T-helper 1 cell treated with Interleukin-12 subunit alpha and Interleukin-12 subunit beta and Interleukin-4 antibody, amounts not matched to agents 30 μg/mL and 1 μg/mL, for 36 hours (primary cell): ENCODE measurements around the gene RIMBP2.

Experiments used
- H3K27ac Mint-ChIP-seq: one replicate; pipeline ENCODE4 v1.8.0; 2021; ENCODE audit warnings: mild to moderate bottlenecking, mixed read lengths
- H3K27me3 Mint-ChIP-seq: one replicate; pipeline ENCODE4 v1.8.0; 2021; ENCODE audit warnings: low read depth, mixed read lengths
- H3K36me3 Mint-ChIP-seq: one replicate; pipeline ENCODE4 v1.8.0; 2021; ENCODE audit warnings: low read depth, mixed read lengths
- H3K4me1 Mint-ChIP-seq: one replicate; pipeline ENCODE4 v1.8.0; 2021; ENCODE audit warnings: low read depth, mixed read lengths
- H3K4me3 Mint-ChIP-seq: one replicate; pipeline ENCODE4 v1.8.0; 2021; ENCODE audit warnings: mild to moderate bottlenecking, moderate library complexity, mixed read lengths
- H3K9me3 Mint-ChIP-seq: one replicate; pipeline ENCODE4 v1.8.0; 2021; ENCODE audit warnings: mixed read lengths

Gene RIMBP2

GRCh38 chr12:130508318-130508717, 207.8 kb downstream of the RIMBP2 start:
- H3K27ac Mint-ChIP-seq = no peak overlapping the region

GRCh38 chr12:130506844-130507243, 209.3 kb downstream of the RIMBP2 start:
- H3K4me3 Mint-ChIP-seq = no peak overlapping the region
- H3K27me3 Mint-ChIP-seq = no peaks in the 10 kb centered on the region
- H3K9me3 Mint-ChIP-seq = no peaks in the 10 kb centered on the region
- no peaks in the 10 kb centered on the region for H3K36me3 Mint-ChIP-seq
- no peak overlapping the region for H3K27ac Mint-ChIP-seq
- no peaks in the 10 kb centered on the region for H3K4me1 Mint-ChIP-seq

More at GRCh38 chr12:130508318-130508717, 207.8 kb downstream of the RIMBP2 start:
- Mint-ChIP-seq H3K4me1 (no peaks in the 10 kb centered on the region), H3K9me3 (no peaks in the 10 kb centered on the region), H3K27me3 (no peaks in the 10 kb centered on the region), H3K4me3 (no peak overlapping the region), H3K36me3 (no peaks in the 10 kb centered on the region)

DNA sequence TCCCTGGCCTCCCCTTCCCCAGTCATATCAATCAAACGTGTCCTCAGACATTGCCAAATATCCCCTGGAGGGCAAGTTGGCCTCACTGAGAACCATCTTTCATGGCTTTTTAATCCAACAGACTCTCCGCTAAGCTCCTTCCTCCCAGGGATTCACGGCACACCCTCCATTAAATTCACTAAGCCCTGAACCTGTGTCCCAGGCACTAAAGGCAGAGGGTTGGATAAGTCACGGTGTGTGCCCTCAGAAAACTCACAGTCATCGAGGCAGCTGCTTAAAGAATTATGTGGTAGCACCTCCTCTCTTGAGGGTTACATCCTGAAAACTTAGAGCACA, 211.3 kb downstream of the RIMBP2 start:
- no peaks in the 10 kb centered on the region for H3K4me1 Mint-ChIP-seq
- H3K9me3 Mint-ChIP-seq = no peaks in the 10 kb centered on the region
- no peaks in the 10 kb centered on the region for H3K36me3 Mint-ChIP-seq
- H3K4me3 Mint-ChIP-seq = no peak overlapping the region
- no peaks in the 10 kb centered on the region for H3K27me3 Mint-ChIP-seq
- H3K27ac Mint-ChIP-seq = no peak overlapping the region

DNA sequence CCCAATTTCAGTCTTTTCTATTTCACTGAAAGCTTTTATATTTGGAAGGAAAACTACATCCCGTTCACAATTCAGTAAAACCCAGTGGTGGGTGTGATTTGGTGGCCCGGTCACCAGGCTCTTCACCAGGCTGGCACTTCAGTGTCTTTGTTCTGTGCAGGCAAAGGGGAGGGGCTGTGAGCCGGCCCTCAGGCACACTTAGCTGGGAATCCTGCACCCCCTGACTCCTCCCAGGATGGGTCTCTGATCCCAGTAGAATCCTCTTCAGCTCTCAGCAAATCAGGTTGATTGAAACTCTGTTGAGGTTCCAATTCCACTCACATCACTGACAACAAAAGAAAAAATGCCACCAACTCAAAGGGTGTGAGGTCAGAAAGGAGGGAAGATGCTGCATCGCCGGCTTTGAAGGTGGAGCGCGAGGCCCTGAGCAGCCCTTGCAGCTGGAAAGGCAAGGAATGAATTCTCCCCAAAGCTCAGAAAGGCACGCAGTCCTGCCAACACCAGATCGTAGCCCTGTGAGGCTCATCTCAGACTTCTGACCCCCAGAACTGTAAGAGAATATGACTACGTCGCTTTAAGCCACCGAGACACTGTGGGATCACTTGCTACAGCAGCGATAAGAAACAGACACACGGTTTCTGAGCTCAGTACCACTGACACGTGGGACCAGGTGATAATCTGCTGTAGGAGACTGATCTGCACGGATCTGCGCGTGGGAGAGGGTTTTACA, 211.8 kb downstream of the RIMBP2 start:
- Mint-ChIP-seq H3K36me3 (no peaks in the 10 kb centered on the region), H3K9me3 (no peaks in the 10 kb centered on the region), H3K27me3 (no peaks in the 10 kb centered on the region), H3K4me3 (no peak overlapping the region), H3K4me1 (no peaks in the 10 kb centered on the region), H3K27ac (no peak overlapping the region)

DNA sequence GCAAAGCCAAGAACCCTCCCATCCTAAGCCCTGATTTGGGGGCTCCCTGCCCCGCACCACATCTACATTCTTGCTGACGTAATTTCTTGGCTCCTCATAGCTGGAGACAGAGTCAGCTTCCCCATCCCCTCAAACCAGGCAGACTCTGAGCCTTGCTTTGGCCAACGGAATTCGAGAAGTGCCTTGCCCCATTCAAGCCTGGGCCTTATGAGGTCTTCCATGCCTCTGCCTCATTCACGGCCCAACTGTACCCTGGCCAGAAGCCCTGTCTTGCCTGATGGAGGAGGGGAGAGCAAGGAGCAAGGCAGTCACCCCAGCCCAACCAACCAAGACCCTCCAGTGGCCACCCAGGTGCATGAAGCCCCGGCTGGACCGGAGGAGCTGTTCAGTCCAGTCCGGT, 214.3 kb downstream of the RIMBP2 start:
- no peak overlapping the region for H3K27ac Mint-ChIP-seq
- H3K4me3 Mint-ChIP-seq = no peak overlapping the region
- H3K9me3 Mint-ChIP-seq = no peaks in the 10 kb centered on the region
- no peaks in the 10 kb centered on the region for H3K4me1 Mint-ChIP-seq
- H3K36me3 Mint-ChIP-seq = no peaks in the 10 kb centered on the region
- H3K27me3 Mint-ChIP-seq = no peaks in the 10 kb centered on the region

- Mint-ChIP-seq H3K9me3 (no peaks in the 10 kb centered on the region), H3K4me1 (no peaks in the 10 kb centered on the region), H3K36me3 (no peaks in the 10 kb centered on the region), H3K4me3 (no peak overlapping the region), H3K27me3 (no peaks in the 10 kb centered on the region), H3K27ac (no peak overlapping the region)
Observed at GRCh38 chr12:130500835-130501330, 215.2 kb downstream of the RIMBP2 start.

DNA sequence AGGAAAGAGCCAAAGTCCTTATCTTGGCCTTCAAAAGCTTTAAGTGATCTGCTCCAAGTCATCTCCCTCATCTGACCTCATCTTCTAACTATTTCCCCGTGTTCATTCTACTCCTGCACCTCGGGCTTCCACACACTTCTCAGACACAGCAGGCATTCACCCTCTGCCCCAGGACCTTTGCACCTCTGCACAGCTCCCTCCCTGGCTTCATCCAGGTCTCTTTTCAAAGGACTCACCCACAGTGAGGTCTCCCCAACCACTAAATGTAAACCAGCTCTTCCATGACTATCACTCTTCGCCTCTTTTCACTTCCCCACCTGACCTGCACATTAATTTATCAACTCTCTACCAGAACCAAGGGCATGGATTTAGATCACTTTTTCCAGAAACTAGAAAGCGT, 216.6 kb downstream of the RIMBP2 start:
- Mint-ChIP-seq H3K4me3 (no peak overlapping the region), H3K27ac (no peak overlapping the region), H3K27me3 (no peaks in the 10 kb centered on the region), H3K36me3 (no peaks in the 10 kb centered on the region), H3K9me3 (no peaks in the 10 kb centered on the region), H3K4me1 (no peaks in the 10 kb centered on the region)

- Mint-ChIP-seq H3K36me3 (no peaks in the 10 kb centered on the region), H3K27me3 (no peaks in the 10 kb centered on the region), H3K27ac (no peak overlapping the region), H3K4me3 (no peak overlapping the region), H3K4me1 (no peaks in the 10 kb centered on the region), H3K9me3 (no peaks in the 10 kb centered on the region)
Observed at GRCh38 chr12:130498589-130499385, 217.3 kb downstream of the RIMBP2 start.

GRCh38 chr12:130497991-130498390, 218.1 kb downstream of the RIMBP2 start:
- no peak overlapping the region for H3K27ac Mint-ChIP-seq
- no peaks in the 10 kb centered on the region for H3K27me3 Mint-ChIP-seq
- no peak overlapping the region for H3K4me3 Mint-ChIP-seq
- H3K36me3 Mint-ChIP-seq = no peaks in the 10 kb centered on the region
- no peaks in the 10 kb centered on the region for H3K9me3 Mint-ChIP-seq
- no peaks in the 10 kb centered on the region for H3K4me1 Mint-ChIP-seq

GRCh38 chr12:130497321-130497720, 218.8 kb downstream of the RIMBP2 start:
- Mint-ChIP-seq H3K4me1 (no peaks in the 10 kb centered on the region), H3K27ac (no peak overlapping the region), H3K4me3 (no peak overlapping the region), H3K9me3 (no peaks in the 10 kb centered on the region), H3K27me3 (no peaks in the 10 kb centered on the region), H3K36me3 (no peaks in the 10 kb centered on the region)

DNA sequence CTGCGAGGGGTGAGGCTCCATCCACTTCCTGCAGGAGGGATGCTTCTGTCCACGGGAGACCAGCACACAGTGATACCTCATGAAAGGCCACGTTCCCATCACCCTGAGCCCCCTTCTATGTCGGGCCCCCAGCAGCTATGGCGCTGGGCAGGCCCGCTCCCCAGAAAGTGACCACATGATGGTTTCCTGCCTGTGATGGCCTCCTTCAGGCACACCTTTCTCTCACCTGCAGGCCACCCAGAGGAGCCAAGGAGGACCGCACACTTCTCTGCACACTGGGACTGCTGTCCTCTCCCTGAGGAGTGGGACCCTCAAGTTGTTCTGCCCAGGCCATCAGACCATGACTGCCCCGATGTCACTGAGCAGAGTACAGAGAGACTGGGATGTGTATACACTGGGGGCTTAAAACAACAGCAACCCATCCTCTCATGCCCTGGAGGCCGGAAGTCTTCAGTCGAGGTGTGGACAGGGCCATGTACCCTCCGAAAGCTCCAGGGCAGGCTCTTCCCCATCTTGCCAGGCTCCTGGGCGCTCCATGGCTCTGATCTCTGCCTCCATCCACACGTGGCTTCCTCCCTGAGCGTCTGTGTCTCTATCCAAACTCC, 219.5 kb downstream of the RIMBP2 start:
- no peak overlapping the region for H3K4me3 Mint-ChIP-seq
- H3K36me3 Mint-ChIP-seq = no peaks in the 10 kb centered on the region
- no peaks in the 10 kb centered on the region for H3K4me1 Mint-ChIP-seq
- no peaks in the 10 kb centered on the region for H3K9me3 Mint-ChIP-seq
- H3K27me3 Mint-ChIP-seq = no peaks in the 10 kb centered on the region
- H3K27ac Mint-ChIP-seq = no peak overlapping the region

DNA sequence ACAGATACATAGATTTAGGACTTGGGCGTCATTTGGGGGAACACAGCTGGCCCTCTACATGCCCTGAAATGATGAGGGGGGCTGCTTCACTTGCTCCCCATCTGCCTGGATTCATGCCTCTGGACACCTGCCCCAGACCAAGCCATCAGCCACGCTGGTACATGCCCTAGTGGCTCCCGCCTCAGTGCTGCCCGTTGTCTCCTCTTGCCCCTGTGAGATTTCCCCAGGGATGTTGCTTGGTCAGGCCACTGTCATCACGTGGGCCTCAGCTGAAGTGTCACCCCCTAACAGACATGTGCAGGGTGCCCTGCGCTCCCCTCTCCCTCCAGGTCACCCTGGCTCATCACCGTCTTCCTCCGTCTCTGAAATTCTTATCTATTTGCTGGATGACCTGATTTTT, 220.9 kb downstream of the RIMBP2 start:
- no peaks in the 10 kb centered on the region for H3K4me1 Mint-ChIP-seq
- no peaks in the 10 kb centered on the region for H3K9me3 Mint-ChIP-seq
- no peaks in the 10 kb centered on the region for H3K36me3 Mint-ChIP-seq
- H3K4me3 Mint-ChIP-seq = no peak overlapping the region
- H3K27ac Mint-ChIP-seq = no peak overlapping the region
- no peaks in the 10 kb centered on the region for H3K27me3 Mint-ChIP-seq

DNA sequence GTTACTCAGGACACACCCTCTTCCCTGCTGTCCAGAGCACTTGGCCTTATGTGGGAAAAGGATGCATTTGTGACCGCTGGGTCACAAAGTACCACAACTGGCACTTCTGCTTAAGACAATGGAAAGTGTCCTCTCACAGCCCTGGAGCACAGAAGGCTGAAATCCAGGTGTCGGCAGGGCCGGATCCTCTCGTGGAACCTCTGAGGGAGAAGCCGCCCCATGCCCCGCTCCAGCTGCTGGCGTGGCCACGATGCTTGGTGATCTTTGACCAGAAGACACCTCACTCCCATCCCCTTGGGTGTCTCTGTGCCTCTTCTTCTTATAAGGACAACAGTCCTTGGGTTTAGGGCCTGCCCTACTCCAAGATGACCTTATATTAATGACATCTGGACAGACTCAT, 221.4 kb downstream of the RIMBP2 start:
- no peak overlapping the region for H3K27ac Mint-ChIP-seq
- H3K9me3 Mint-ChIP-seq = no peaks in the 10 kb centered on the region
- H3K4me1 Mint-ChIP-seq = no peaks in the 10 kb centered on the region
- H3K36me3 Mint-ChIP-seq = no peaks in the 10 kb centered on the region
- no peaks in the 10 kb centered on the region for H3K27me3 Mint-ChIP-seq
- H3K4me3 Mint-ChIP-seq = no peak overlapping the region

DNA sequence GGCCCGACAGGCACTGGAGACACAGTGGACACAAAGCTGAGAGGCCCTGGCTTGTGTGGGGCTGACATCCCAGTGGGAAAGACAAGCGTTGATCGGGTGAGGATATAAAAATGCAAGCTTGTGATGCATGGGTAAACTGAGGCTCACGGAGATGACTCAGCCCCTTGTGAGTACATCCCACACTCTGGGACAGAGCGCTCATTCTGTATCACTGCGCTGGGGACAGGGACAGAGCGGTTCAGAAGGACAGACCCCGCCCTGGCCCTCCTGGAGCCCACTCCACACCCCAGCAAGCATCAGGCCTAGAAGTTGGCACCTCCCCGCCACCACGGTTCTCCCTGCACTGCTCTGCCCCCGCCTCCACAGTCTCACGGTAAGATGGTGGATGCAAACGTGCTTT, 222.1 kb downstream of the RIMBP2 start:
- H3K9me3 Mint-ChIP-seq = no peaks in the 10 kb centered on the region
- H3K4me3 Mint-ChIP-seq = no peak overlapping the region
- no peaks in the 10 kb centered on the region for H3K4me1 Mint-ChIP-seq
- H3K36me3 Mint-ChIP-seq = no peaks in the 10 kb centered on the region
- H3K27ac Mint-ChIP-seq = no peak overlapping the region
- no peaks in the 10 kb centered on the region for H3K27me3 Mint-ChIP-seq
